ENCODE data around the gene RPS21.

Gene RPS21

GRCh38 chr20:62430866-62431447, 44.1 kb downstream of the RPS21 start:
- H3F3A ChIP-seq (ENCODE audit: low read depth) = no peaks in the 10 kb centered on the region
- H4K20me1 ChIP-seq (ENCODE audit: insufficient read depth, low read length, poor library complexity, severe bottlenecking) = no peaks in the 10 kb centered on the region
- TF ChIP-seq EZH2phosphoT487 (IDR thresholded peaks at IDR 0.05; ENCODE audit: borderline replicate concordance) = no peak
- no peak for TF ChIP-seq CTCF (conservative IDR thresholded peaks at IDR 0.05; ENCODE audit: low read length)
- H3K79me2 ChIP-seq (ENCODE audit: insufficient read depth, low read length) = no peaks in the 10 kb centered on the region
- no peaks in the 10 kb centered on the region for H3K9me2 ChIP-seq (replicated peaks; ENCODE audit: low read depth, low read length)
- no peak overlapping the region for H3K4me3 ChIP-seq (ENCODE audit: low read length, poor library complexity, severe bottlenecking)
- H3K36me3 ChIP-seq (ENCODE audit: insufficient read depth, low read length) = no peaks in the 10 kb centered on the region
- H3K9ac ChIP-seq (ENCODE audit: low read depth, low read length, poor library complexity, severe bottlenecking) = no peak overlapping the region
- H3K4me1 ChIP-seq (ENCODE audit: insufficient read depth, low read length, poor library complexity, severe bottlenecking) = no peaks in the 10 kb centered on the region
- no peaks in the 10 kb centered on the region for H3K9me3 ChIP-seq (ENCODE audit: insufficient read depth, low read depth, low read length)
- no peak overlapping the region for H3K4me2 ChIP-seq (ENCODE audit: low read depth, low read length, poor library complexity, severe bottlenecking)
- H3K27me3 ChIP-seq (ENCODE audit: insufficient read depth, low read length, poor library complexity, severe bottlenecking) = no peaks in the 10 kb centered on the region
- no peak overlapping the region for H2AFZ ChIP-seq (ENCODE audit: low read length)

GRCh38 chr20:62433658-62434497, 47.0 kb downstream of the RPS21 start:
- H3K27me3 ChIP-seq (ENCODE audit: insufficient read depth, low read length, poor library complexity, severe bottlenecking) = no peaks in the 10 kb centered on the region
- no peaks in the 10 kb centered on the region for H3K79me2 ChIP-seq (ENCODE audit: insufficient read depth, low read length)
- no peaks in the 10 kb centered on the region for H3K36me3 ChIP-seq (ENCODE audit: insufficient read depth, low read length)

GRCh38 chr20:62436692-62437091, 49.8 kb downstream of the RPS21 start:
- Histone ChIP-seq H3K9ac (ENCODE audit: low read depth, low read length, poor library complexity, severe bottlenecking) (no peak overlapping the region), H3K79me2 (ENCODE audit: insufficient read depth, low read length) (no peaks in the 10 kb centered on the region), H3K4me2 (ENCODE audit: low read depth, low read length, poor library complexity, severe bottlenecking) (no peak overlapping the region), H3K4me1 (ENCODE audit: insufficient read depth, low read length, poor library complexity, severe bottlenecking) (no peaks in the 10 kb centered on the region), H2AFZ (ENCODE audit: low read length) (no peak overlapping the region), H3K27me3 (ENCODE audit: insufficient read depth, low read length, poor library complexity, severe bottlenecking) (no peaks in the 10 kb centered on the region), H3K36me3 (ENCODE audit: insufficient read depth, low read length) (no peaks in the 10 kb centered on the region), H3F3A (ENCODE audit: low read depth) (no peaks in the 10 kb centered on the region), H3K9me2 (replicated peaks; ENCODE audit: low read depth, low read length) (no peaks in the 10 kb centered on the region), H3K4me3 (ENCODE audit: low read length, poor library complexity, severe bottlenecking) (no peak overlapping the region), H4K20me1 (ENCODE audit: insufficient read depth, low read length, poor library complexity, severe bottlenecking) (no peaks in the 10 kb centered on the region), H3K9me3 (ENCODE audit: insufficient read depth, low read depth, low read length) (no peaks in the 10 kb centered on the region)
- TF ChIP-seq CTCF (conservative IDR thresholded peaks at IDR 0.05; ENCODE audit: low read length) (no peak), EZH2phosphoT487 (IDR thresholded peaks at IDR 0.05; ENCODE audit: borderline replicate concordance) (no peak)

More at GRCh38 chr20:62433658-62434497, 47.0 kb downstream of the RPS21 start:
- Histone ChIP-seq H3K9ac (ENCODE audit: low read depth, low read length, poor library complexity, severe bottlenecking) (no peak overlapping the region), H3K4me2 (ENCODE audit: low read depth, low read length, poor library complexity, severe bottlenecking) (no peak overlapping the region), H3F3A (ENCODE audit: low read depth) (no peaks in the 10 kb centered on the region), H2AFZ (ENCODE audit: low read length) (no peak overlapping the region), H3K9me2 (replicated peaks; ENCODE audit: low read depth, low read length) (no peaks in the 10 kb centered on the region), H3K4me3 (ENCODE audit: low read length, poor library complexity, severe bottlenecking) (no peak overlapping the region), H4K20me1 (ENCODE audit: insufficient read depth, low read length, poor library complexity, severe bottlenecking) (no peaks in the 10 kb centered on the region), H3K9me3 (ENCODE audit: insufficient read depth, low read depth, low read length) (no peaks in the 10 kb centered on the region), H3K4me1 (ENCODE audit: insufficient read depth, low read length, poor library complexity, severe bottlenecking) (no peaks in the 10 kb centered on the region)
- no peak for TF ChIP-seq EZH2phosphoT487 (IDR thresholded peaks at IDR 0.05; ENCODE audit: borderline replicate concordance)
- no peak for TF ChIP-seq CTCF (conservative IDR thresholded peaks at IDR 0.05; ENCODE audit: low read length)

All from Loucy (cell line).